ENCODE data around the gene PRXL2C.

The PRXL2C gene

GRCh38 chr9:96619491-96620180 lies 35.5 kb downstream of the PRXL2C start, which contains the start of gene CDC14B:
Gene CDC14B, minus strand, starts transcription at chr9:96619843. Its CDS starts 465 bp downstream, at chr9:96619378.
- TF ChIP-seq EZH2 (IDR thresholded peaks at IDR 0.05; ENCODE audit: borderline replicate concordance, low read depth, low read length, severe bottlenecking) (no peak), CTCF (IDR thresholded peaks at IDR 0.05; ENCODE audit: borderline replicate concordance, extremely low read depth, low read length, poor library complexity, severe bottlenecking) (no peak)
- no peak within 1 kb of the TSS for H2AFZ ChIP-seq (ENCODE audit: low read depth, low read length)
- H3K9me3 ChIP-seq (ENCODE audit: insufficient read depth, low read length, severe bottlenecking), result no peaks in the 10 kb centered on the region
- no peak within 1 kb of the TSS for H3K9ac ChIP-seq (ENCODE audit: low read depth, low read length)
- no peaks in the 10 kb centered on the region for H3K4me1 ChIP-seq (ENCODE audit: insufficient read depth, low read length)
- no peak within 1 kb of the TSS for H3K27ac ChIP-seq (ENCODE audit: low read length)
- DNase-seq, result no peak
- H3K4me3 ChIP-seq (ENCODE audit: low read depth in 1 of 2, low read length in 2 of 2), result no peak within 1 kb of the TSS
- H3K4me2 ChIP-seq (ENCODE audit: insufficient read depth, low read length), result no peak within 1 kb of the TSS
- H3K27me3 ChIP-seq (ENCODE audit: insufficient read depth, low read length, poor library complexity), result no peaks in the 10 kb centered on the region
- no peaks in the 10 kb centered on the region for H3K79me2 ChIP-seq (ENCODE audit: insufficient read depth, low read length)
- no peaks in the 10 kb centered on the region for H4K20me1 ChIP-seq (ENCODE audit: insufficient read depth, low read length)
- H3K36me3 ChIP-seq (ENCODE audit: insufficient read depth, low read length), result no peaks in the 10 kb centered on the region
- ATAC-seq (ENCODE audit: insufficient read depth, low read depth), result no peak

GRCh38 chr9:96619124-96619465 lies 36.0 kb downstream of the PRXL2C start:
- Histone ChIP-seq H3K4me2 (ENCODE audit: insufficient read depth, low read length) (no peak overlapping the region), H3K9me3 (ENCODE audit: insufficient read depth, low read length, severe bottlenecking) (no peaks in the 10 kb centered on the region), H4K20me1 (ENCODE audit: insufficient read depth, low read length) (no peaks in the 10 kb centered on the region), H3K4me3 (ENCODE audit: low read depth in 1 of 2, low read length in 2 of 2) (no peak overlapping the region), H3K4me1 (ENCODE audit: insufficient read depth, low read length) (no peaks in the 10 kb centered on the region), H2AFZ (ENCODE audit: low read depth, low read length) (no peak overlapping the region), H3K27ac (ENCODE audit: low read length) (no peak overlapping the region), H3K27me3 (ENCODE audit: insufficient read depth, low read length, poor library complexity) (no peaks in the 10 kb centered on the region), H3K36me3 (ENCODE audit: insufficient read depth, low read length) (no peaks in the 10 kb centered on the region), H3K9ac (ENCODE audit: low read depth, low read length) (no peak overlapping the region), H3K79me2 (ENCODE audit: insufficient read depth, low read length) (no peaks in the 10 kb centered on the region)
- ATAC-seq (ENCODE audit: insufficient read depth, low read depth) (no peak), DNase-seq (no peak)
- TF ChIP-seq EZH2 (IDR thresholded peaks at IDR 0.05; ENCODE audit: borderline replicate concordance, low read depth, low read length, severe bottlenecking), result no peak

GRCh38 chr9:96618209-96619123 lies 36.7 kb downstream of the PRXL2C start:
- H2AFZ ChIP-seq (ENCODE audit: low read depth, low read length), result no peak overlapping the region
- no peak for ATAC-seq (ENCODE audit: insufficient read depth, low read depth)

More at GRCh38 chr9:96618209-96619123, 36.7 kb downstream of the PRXL2C start:
- H3K79me2 ChIP-seq (ENCODE audit: insufficient read depth, low read length), result no peaks in the 10 kb centered on the region
- no peak overlapping the region for H3K27ac ChIP-seq (ENCODE audit: low read length)
- H3K4me3 ChIP-seq (ENCODE audit: low read depth in 1 of 2, low read length in 2 of 2), result no peak overlapping the region
- no peak for DNase-seq
- no peak overlapping the region for H3K9ac ChIP-seq (ENCODE audit: low read depth, low read length)
- TF ChIP-seq CTCF (IDR thresholded peaks at IDR 0.05; ENCODE audit: borderline replicate concordance, extremely low read depth, low read length, poor library complexity, severe bottlenecking) (no peak), EZH2 (IDR thresholded peaks at IDR 0.05; ENCODE audit: borderline replicate concordance, low read depth, low read length, severe bottlenecking) (no peak)
- no peak overlapping the region for H3K4me2 ChIP-seq (ENCODE audit: insufficient read depth, low read length)
- no peaks in the 10 kb centered on the region for H3K9me3 ChIP-seq (ENCODE audit: insufficient read depth, low read length, severe bottlenecking)
- no peaks in the 10 kb centered on the region for H3K27me3 ChIP-seq (ENCODE audit: insufficient read depth, low read length, poor library complexity)
- H3K4me1 ChIP-seq (ENCODE audit: insufficient read depth, low read length), result no peaks in the 10 kb centered on the region
- H4K20me1 ChIP-seq (ENCODE audit: insufficient read depth, low read length), result no peaks in the 10 kb centered on the region
- H3K36me3 ChIP-seq (ENCODE audit: insufficient read depth, low read length), result no peaks in the 10 kb centered on the region

Measured in DND-41 (cell line).